ENCODE data around the gene OPN1SW. TPM values are rescaled to one million over a fixed set of nuclear protein-coding genes. Genes with fewer than 3 reads are reported as not detected.

Gene OPN1SW
- total RNA-seq, 3 donors from 2014 or later (not counting 1 experiment from before 2014, with no cell fraction given): not detected

DNA sequence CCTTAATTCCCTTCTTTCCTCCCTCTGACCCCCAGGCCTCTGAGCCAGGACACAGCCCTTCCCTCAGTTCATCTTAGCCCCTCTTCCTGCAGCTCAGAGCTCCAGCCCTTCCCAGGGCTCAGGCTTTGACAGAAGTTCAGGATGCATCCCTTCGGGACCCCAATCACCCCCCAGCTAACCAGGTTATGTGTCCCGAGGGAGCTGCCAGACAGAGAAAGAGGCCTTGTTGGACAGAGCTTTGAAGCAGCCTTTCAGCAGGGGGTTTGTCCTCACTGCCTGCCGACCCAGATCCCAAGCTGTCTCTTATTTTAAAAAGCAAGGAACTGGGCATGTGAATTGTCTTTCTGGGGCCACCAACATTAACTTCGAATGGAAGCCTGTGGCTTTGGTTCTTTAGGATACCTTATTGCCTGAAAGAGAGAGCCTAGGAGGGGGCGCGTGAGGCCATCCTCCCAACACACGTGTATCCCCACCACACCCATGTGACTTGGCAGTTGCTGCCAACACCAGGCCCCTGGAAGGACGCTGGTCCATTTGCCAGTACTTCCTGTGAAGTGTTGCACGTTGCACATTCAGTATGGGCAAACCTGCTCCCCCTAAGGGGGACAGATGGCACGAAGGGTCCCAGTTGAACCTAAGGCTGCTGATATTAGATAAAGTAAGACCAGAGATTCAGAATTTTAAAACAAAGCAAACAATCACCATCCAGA lies 17.0 kb upstream of the OPN1SW start:
- Mint-ChIP-seq H3K4me3 (peak overlapping the region; percentile 66), H3K9me3 (no peaks in the 10 kb centered on the region), H3K36me3 (no peaks in the 10 kb centered on the region), H3K4me1 (peaks cover 3 to 14% of the 10 kb centered on the region in 2 donors), H3K27ac (no peak overlapping the region), H3K27me3 (ENCODE audit: low read depth in 2 of 2) (no peaks in the 10 kb centered on the region)
- H3K9me3 ChIP-seq (ENCODE audit: control insufficient read depth, insufficient read depth, low read length): no peaks in the 10 kb centered on the region
- no peak overlapping the region for H3K27ac ChIP-seq (ENCODE audit: low read length)
- DNase-seq: peak in 1 of 2 donors; percentile 16
- H3K4me1 ChIP-seq (ENCODE audit: control insufficient read depth, insufficient read depth, low read length): peaks cover 18% of the 10 kb centered on the region
- H3K36me3 ChIP-seq (ENCODE audit: control insufficient read depth, insufficient read depth, low read length): peaks cover 2% of the 10 kb centered on the region
- ATAC-seq: no peak
- intact Hi-C loops (cut with micrococcal nuclease): no loop called here
- H3K27me3 ChIP-seq (ENCODE audit: control insufficient read depth, insufficient read depth, low read length): no peaks in the 10 kb centered on the region
- WGBS (ENCODE audit: insufficient coverage): 68% methylated on average over 9 of the region's 10 CpGs
- no peak overlapping the region for H3K4me3 ChIP-seq (ENCODE audit: low read length)
- TF ChIP-seq, protein P1, sequence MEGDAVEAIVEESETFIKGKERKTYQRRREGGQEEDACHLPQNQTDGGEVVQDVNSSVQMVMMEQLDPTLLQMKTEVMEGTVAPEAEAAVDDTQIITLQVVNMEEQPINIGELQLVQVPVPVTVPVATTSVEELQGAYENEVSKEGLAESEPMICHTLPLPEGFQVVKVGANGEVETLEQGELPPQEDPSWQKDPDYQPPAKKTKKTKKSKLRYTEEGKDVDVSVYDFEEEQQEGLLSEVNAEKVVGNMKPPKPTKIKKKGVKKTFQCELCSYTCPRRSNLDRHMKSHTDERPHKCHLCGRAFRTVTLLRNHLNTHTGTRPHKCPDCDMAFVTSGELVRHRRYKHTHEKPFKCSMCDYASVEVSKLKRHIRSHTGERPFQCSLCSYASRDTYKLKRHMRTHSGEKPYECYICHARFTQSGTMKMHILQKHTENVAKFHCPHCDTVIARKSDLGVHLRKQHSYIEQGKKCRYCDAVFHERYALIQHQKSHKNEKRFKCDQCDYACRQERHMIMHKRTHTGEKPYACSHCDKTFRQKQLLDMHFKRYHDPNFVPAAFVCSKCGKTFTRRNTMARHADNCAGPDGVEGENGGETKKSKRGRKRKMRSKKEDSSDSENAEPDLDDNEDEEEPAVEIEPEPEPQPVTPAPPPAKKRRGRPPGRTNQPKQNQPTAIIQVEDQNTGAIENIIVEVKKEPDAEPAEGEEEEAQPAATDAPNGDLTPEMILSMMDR (IDR thresholded peaks at IDR 0.05): no peak

- Mint-ChIP-seq H3K4me1 (peaks cover 3 to 14% of the 10 kb centered on the region in 2 donors), H3K27me3 (ENCODE audit: low read depth in 2 of 2) (no peaks in the 10 kb centered on the region), H3K9me3 (no peaks in the 10 kb centered on the region), H3K36me3 (no peaks in the 10 kb centered on the region), H3K4me3 (peak overlapping the region; percentile 92), H3K27ac (peak overlapping the region in 1 of 2 donors; percentile 83)
- WGBS (ENCODE audit: insufficient coverage): 66% methylated on average over 7 of the region's 9 CpGs
- Histone ChIP-seq H3K4me1 (ENCODE audit: control insufficient read depth, insufficient read depth, low read length) (peaks cover 18% of the 10 kb centered on the region), H3K27ac (ENCODE audit: low read length) (no peak overlapping the region), H3K4me3 (ENCODE audit: low read length) (peak overlapping the region; percentile 88), H3K27me3 (ENCODE audit: control insufficient read depth, insufficient read depth, low read length) (no peaks in the 10 kb centered on the region), H3K36me3 (ENCODE audit: control insufficient read depth, insufficient read depth, low read length) (peaks cover 2% of the 10 kb centered on the region), H3K9me3 (ENCODE audit: control insufficient read depth, insufficient read depth, low read length) (no peaks in the 10 kb centered on the region)
- intact Hi-C loops (cut with micrococcal nuclease): loop anchor here (2.0 kb wide), 1 partner anchor 53 kb away; the partner anchor contains the start of gene CALU
- ATAC-seq (no peak), DNase-seq (no peak)
- TF ChIP-seq, protein P1 (IDR thresholded peaks at IDR 0.05): no peak
Observed at GRCh38 chr7:128791972-128792327, 16.4 kb upstream of the OPN1SW start.

DNA sequence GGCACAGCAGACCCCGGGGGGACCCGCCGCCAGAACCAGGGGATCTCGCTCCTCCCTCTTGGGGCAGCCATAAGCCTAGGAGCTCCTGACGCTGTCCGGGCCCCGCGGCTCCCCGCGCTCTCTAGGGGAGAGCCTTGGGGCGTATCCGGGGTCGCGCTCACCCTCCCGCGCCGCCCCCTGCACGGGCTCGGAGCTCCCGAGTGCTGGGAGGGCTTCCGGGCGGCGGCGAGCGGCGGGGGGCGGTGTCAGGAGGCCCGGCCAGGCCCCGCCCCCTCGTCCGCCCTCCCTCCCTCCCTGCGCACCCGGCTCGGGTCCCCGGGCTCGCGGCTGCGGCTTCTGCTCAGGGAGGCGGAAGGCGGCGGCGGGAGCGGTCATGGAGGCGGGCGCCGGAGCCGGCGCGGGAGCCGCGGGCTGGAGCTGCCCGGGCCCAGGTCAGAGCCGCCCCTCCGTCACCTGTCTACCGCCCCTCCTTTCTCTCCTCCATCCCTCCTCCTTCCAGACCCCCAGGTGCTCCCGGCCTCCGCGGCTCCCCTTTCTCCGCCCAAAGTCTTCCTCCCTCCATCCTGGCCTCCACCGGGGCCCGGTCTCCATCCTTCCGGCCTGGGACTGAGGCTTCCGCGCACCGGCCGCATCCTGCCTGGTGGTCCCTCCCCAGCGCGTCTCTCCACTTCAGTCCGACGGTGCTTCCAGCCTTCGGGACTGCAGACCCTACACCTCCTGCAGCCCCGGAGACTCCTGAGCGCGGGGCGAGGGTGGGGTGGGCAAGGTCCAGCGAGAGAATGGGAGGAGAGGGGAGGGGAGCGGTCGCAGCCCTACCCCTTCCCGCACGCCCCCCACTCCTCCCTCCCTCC lies 15.8 kb upstream of the OPN1SW start, which contains the start of gene CCDC136:
TSS of gene CCDC136 (plus strand) at position 848 of the 851 bp plus-strand sequence. CDS start 444 bp downstream, outside the sequence.
- ATAC-seq (peak; percentile 89 to 93 (median 91)), DNase-seq (peak; percentile 66 to 88)
- H3K36me3 Mint-ChIP-seq: no peaks in the 10 kb centered on the region
- H3K27me3 ChIP-seq (ENCODE audit: control insufficient read depth, insufficient read depth, low read length): no peaks in the 10 kb centered on the region
- H3K4me3 ChIP-seq (ENCODE audit: low read length): peak within 1 kb of the TSS; percentile 88
- peak within 1 kb of the TSS; percentile 29 for H3K27ac ChIP-seq (ENCODE audit: low read length)
- no peaks in the 10 kb centered on the region for H3K27me3 Mint-ChIP-seq (ENCODE audit: low read depth in 2 of 2)
- H3K4me3 Mint-ChIP-seq: peak within 1 kb of the TSS; percentile 92
- H3K27ac Mint-ChIP-seq: peak within 1 kb of the TSS in 1 of 2 donors; percentile 83
- no peaks in the 10 kb centered on the region for H3K9me3 ChIP-seq (ENCODE audit: control insufficient read depth, insufficient read depth, low read length)
- intact Hi-C loops (cut with micrococcal nuclease): loop anchor here (2.0 kb wide), 1 partner anchor 53 kb away; the partner anchor contains the start of gene CALU
- H3K36me3 ChIP-seq (ENCODE audit: control insufficient read depth, insufficient read depth, low read length): peaks cover 1% of the 10 kb centered on the region
- H3K4me1 ChIP-seq (ENCODE audit: control insufficient read depth, insufficient read depth, low read length): peaks cover 18% of the 10 kb centered on the region
- peaks cover 3 to 14% of the 10 kb centered on the region in 2 donors for H3K4me1 Mint-ChIP-seq
- WGBS (ENCODE audit: insufficient coverage): under 1% methylated on average over 76 of the region's 80 CpGs
- TF ChIP-seq, protein P1 (IDR thresholded peaks at IDR 0.05): no peak
- H3K9me3 Mint-ChIP-seq: no peaks in the 10 kb centered on the region

Data from natural killer cell (primary cell).